Measurements from ENCODE around the gene KLK14. TPM values are rescaled to one million over a fixed set of nuclear protein-coding genes. Genes with fewer than 3 reads are reported as not detected.

The KLK14 gene
- polyA plus RNA-seq, 1 donor from 2014 or later, result not detected

DNA sequence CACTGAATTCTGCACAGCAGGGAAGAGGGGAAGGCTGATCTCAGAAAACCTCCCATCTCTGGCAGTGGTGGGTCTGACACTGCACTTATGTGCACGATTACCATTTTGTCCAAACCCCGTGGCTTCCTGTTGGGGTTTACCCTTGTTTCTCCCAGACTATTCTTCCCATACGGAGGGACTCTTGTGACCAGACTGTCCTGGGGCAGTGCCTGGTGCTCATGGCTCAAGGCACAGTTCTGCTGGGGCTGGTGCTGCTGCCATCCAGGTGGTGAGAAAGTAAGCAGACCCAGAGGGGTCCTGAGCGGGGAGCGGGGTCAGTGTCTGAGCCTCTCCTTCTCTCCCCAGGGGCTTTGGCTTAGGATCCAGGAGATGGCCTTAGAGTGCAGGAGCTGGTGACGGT is 36.9 kb upstream of the KLK14 start:
- Mint-ChIP-seq H3K27ac (no peak overlapping the region), H3K4me3 (no peak overlapping the region), H3K36me3 (peaks cover 2% of the 10 kb centered on the region), H3K9me3 (peaks cover 0 to 3% (median 0%) of the 10 kb centered on the region in 3 donors), H3K4me1 (peaks cover 2 to 10% (median 9%) of the 10 kb centered on the region in 3 donors), H3K27me3 (peaks cover 17% of the 10 kb centered on the region)

DNA sequence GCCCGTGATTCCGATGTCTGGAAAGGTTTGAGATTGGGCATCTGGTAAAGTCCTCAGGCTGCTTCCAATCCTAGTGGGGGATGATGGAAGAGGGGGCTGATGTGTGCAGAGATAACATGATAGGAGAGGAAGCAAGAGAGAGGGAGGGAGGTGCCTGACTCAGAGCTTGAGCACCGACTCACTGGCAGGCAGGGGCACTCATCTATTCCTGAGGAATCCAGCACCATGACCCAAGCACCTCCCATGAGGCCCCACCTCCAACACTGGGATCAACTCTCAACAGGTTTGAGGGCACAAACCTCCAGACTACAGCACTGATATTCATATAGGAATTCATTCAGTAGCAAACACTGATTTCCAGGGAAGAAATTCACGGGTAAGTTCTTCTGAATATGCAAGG is 36.4 kb upstream of the KLK14 start:
- H3K4me3 Mint-ChIP-seq, result no peak overlapping the region
- H3K9me3 Mint-ChIP-seq, result peaks cover 0 to 3% (median 0%) of the 10 kb centered on the region in 3 donors
- peaks cover 19% of the 10 kb centered on the region for H3K27me3 Mint-ChIP-seq
- peaks cover 2% of the 10 kb centered on the region for H3K36me3 Mint-ChIP-seq
- H3K27ac Mint-ChIP-seq, result no peak overlapping the region
- peaks cover 2 to 9% (median 9%) of the 10 kb centered on the region in 3 donors for H3K4me1 Mint-ChIP-seq

DNA sequence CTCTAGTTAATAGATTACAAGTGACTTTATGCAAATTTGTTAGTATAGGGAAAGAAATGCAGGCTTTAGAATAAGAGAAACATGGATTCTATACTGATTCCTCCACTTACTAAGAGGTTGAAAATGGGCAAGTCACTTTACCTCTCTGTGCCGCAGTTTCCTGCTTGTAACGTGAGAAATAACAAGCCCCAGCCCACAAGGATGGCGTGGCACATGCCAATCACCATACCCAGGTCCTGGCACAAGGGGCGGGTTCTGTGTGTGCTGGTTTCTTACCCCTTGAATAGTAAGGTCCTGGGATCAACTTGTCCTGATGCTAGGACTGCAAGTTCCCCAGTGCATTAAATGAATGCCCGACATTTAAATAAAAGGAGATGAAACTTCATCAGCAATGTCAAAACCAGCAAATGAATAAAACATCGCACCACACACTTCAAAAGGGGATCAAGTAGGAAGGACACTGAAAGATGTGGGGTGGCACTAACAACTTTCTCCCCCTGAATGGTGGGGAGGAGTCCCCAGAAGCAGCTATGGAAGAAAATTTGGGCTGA is 34.1 kb upstream of the KLK14 start:
- Mint-ChIP-seq H3K27me3 (peaks cover 11% of the 10 kb centered on the region), H3K4me3 (peak overlapping the region in 1 of 4 donors; percentile 10), H3K27ac (no peak overlapping the region), H3K4me1 (no peaks in the 10 kb centered on the region), H3K9me3 (peaks cover 0 to 3% (median 0%) of the 10 kb centered on the region in 3 donors), H3K36me3 (no peaks in the 10 kb centered on the region)

DNA sequence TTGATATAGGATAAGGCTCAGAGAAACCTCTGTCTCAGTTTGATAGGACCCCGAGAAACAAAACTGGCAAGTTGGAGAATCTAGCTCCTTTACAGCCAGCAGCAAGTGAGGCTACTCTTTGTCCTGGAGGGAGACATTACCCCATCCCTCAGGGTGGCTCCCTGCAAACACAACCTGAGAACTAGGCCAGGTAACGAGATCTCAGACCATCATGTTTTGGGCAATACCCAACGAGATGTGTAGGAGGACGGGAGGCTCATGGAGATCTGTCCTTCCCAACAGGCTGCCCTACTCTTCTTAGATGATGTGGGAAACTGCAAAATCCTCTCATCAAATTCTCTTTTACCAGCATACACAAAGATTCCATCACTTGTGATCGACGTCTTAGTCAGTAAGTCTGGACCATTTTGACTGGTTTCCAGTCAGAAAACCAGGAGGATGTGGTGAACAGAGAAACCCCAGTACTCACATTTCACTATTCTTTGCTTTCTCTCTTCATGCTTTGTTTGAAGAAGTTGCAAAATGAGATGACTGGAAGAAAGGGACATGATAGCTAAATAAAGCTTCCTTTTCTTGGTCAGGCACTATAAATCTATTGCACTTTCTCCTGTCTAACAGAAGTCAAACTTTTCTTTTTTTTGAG is 31.5 kb upstream of the KLK14 start:
- Mint-ChIP-seq H3K9me3 (peaks cover 0 to 1% (median 0%) of the 10 kb centered on the region in 3 donors), H3K4me1 (no peaks in the 10 kb centered on the region), H3K27ac (no peak overlapping the region), H3K4me3 (no peak overlapping the region), H3K36me3 (no peaks in the 10 kb centered on the region), H3K27me3 (peaks cover 11% of the 10 kb centered on the region)

DNA sequence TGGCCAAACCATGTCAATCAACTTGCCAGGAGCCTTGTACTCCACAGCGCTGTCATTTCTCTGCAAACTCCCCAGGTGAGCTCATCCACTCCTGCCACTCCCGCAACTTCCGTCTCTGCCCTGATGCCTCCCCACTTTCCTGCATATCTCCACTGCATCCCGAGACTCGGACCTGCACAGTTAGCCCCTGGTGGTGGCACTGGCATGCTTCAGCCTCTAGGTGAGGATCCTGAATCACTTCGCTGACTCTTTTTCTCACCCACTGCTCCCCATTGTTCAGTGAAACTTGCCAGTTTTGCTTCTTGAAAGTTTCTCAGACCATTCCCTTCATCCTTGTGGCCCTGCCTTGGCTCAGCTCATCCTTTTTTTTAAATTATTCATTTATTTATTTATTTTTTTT is 28.9 kb upstream of the KLK14 start:
- Mint-ChIP-seq H3K36me3 (peaks cover 1% of the 10 kb centered on the region), H3K9me3 (peaks cover 0 to 1% (median 0%) of the 10 kb centered on the region in 3 donors), H3K27ac (no peak overlapping the region), H3K27me3 (peaks cover 9% of the 10 kb centered on the region), H3K4me1 (peaks cover 9 to 16% (median 12%) of the 10 kb centered on the region in 3 donors), H3K4me3 (no peak overlapping the region)

DNA sequence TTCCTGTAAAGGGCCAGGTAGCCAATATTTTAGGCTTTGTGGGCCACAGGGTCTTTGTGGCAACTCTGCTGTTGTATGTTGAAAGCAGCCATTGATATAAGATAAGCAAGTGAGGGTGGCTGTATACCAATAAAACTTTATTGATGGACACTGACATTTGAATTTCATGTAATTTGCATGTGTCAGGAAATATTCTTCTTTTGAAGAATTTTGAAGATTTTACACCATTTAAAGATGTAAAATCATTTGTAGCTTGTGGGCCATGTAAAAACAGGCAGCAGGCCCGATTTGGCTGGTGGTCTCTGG is 27.9 kb upstream of the KLK14 start:
- peaks cover 0 to 1% (median 0%) of the 10 kb centered on the region in 3 donors for H3K9me3 Mint-ChIP-seq
- H3K27ac Mint-ChIP-seq, result peak overlapping the region in 1 of 3 donors; percentile 31
- peaks cover 9 to 16% (median 16%) of the 10 kb centered on the region in 3 donors for H3K4me1 Mint-ChIP-seq
- H3K4me3 Mint-ChIP-seq, result no peak overlapping the region
- peaks cover 1% of the 10 kb centered on the region for H3K36me3 Mint-ChIP-seq
- peaks cover 9% of the 10 kb centered on the region for H3K27me3 Mint-ChIP-seq

DNA sequence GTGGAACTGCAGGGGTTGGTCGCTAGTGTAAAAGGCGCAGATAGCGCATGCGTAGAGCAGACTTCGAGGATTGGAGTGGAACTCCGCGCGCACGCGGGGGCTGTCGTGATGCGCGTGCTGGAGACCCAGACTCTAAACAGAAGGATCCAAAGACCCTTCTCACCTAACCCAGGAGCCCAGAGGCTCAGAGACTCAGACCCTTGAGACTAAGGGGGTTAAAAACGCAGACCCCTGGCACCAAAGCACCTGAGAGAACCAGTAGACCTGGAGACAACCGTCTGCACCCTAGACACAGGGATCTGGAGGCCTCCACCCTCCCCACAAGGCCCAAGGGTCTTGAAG is 26.1 kb upstream of the KLK14 start:
- peak overlapping the region; percentile 95 to 98 (median 96) for H3K4me3 Mint-ChIP-seq

DNA sequence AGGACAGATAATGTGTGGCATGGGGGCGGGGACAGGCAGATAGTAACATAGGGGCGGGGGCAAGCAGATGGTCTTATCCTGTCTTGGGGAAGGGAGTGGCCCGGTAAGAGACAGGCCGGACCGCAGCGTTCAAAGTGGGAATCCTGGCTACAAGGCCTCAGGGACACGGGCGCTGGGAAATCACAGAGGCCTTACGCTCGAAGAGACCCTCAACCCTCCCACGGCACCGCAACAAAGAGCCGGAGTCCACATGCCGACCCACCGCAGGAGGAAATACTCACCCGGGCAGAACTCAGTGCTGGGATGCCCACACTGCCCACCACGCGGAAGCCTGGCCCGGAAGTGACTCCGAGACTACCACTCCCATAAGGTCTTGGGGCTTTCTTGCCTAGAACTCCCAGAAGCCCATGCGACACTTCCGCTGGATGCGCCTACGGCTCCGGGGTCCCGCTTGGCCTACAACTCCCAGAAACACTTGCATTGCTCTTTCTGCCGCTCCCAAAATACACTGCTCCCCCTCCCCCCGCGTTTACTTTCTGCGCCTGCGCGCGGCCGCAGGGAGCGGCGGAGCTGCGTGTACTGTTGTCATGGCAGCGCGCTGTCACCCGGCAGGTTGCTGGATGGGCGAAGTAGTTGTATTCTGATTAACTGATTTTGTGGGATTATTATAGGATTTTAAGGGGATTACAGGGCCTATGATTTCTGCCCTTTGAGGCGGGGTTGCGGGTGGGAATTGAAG is 25.5 kb upstream of the KLK14 start, which contains the start of gene CTU1:
CTU1 (minus strand) TSS at position 344 of the 739 bp plus-strand sequence. CDS start 3,840 bp downstream, outside the sequence.
- H3K27me3 Mint-ChIP-seq, result no peaks in the 10 kb centered on the region
- peaks cover 1% of the 10 kb centered on the region for H3K36me3 Mint-ChIP-seq
- H3K4me3 Mint-ChIP-seq, result peak within 1 kb of the TSS; percentile 95 to 98 (median 96)
- H3K27ac Mint-ChIP-seq, result peak within 1 kb of the TSS; percentile 95 to 99 (median 96)
- no peaks in the 10 kb centered on the region for H3K9me3 Mint-ChIP-seq
- H3K4me1 Mint-ChIP-seq, result peaks cover 9 to 18% (median 18%) of the 10 kb centered on the region in 3 donors

More for the DNA sequence above, 26.1 kb upstream of the KLK14 start:
- Mint-ChIP-seq H3K36me3 (peaks cover 1% of the 10 kb centered on the region), H3K4me1 (peaks cover 9 to 18% (median 18%) of the 10 kb centered on the region in 3 donors), H3K27me3 (no peaks in the 10 kb centered on the region), H3K27ac (peak overlapping the region; percentile 94 to 99 (median 95)), H3K9me3 (no peaks in the 10 kb centered on the region)

DNA sequence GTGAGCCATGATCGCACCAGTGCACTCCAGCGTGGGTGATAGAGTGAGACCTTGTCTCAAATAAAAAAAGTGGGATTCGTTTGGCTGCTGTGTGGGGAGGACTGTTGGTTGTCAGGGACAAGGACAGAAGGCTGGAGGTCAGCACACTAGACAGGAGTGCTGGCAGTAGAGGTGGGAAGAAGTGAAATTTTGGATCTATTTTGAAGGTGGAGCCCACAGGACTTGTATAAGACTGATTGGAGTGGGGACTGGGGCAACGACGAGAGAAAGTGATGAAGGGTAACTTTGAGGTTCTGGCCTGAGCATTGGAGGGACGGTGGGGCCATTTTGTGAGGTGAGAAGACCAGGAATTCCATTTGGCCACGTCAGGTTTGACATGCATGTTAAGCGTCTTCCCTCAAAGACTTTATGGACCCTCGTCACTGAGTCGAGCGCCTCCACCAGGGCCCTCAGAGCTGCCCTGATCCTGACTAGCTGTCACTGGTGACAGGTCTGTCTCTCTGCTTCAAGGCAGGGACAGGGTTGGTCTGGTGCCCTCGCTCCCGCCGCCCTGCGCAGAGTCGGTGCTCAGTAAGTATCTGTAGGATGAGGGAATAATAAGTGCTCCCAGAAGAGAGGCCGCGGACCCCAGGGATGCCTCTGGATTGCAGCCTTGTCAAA is 24.8 kb upstream of the KLK14 start:
- Mint-ChIP-seq H3K4me1 (peaks cover 9 to 20% (median 18%) of the 10 kb centered on the region in 3 donors), H3K9me3 (no peaks in the 10 kb centered on the region)

DNA sequence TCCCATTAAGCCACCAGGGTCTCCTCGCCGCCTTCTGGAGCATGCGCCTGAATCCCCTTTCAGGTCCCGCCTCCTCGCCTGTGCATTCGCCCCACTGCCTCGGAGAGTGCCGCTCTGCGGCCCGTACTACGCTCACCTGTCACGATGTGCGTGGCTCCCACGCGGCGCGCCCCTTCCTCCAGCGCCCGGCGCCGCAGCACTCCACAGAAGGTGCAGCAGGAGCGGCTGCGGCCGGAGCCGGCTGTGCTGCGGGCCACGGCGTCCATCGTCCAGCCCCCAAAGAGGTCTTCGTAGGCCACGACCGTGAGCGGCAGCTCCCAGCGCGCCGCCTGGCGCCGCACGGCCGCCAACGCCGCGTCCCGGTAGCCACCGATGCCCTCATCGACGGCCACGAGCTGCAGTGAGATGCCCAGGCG is 21.2 kb upstream of the KLK14 start:
- no peaks in the 10 kb centered on the region for H3K9me3 Mint-ChIP-seq
- peaks cover 9 to 20% (median 20%) of the 10 kb centered on the region in 3 donors for H3K4me1 Mint-ChIP-seq
- H3K27ac Mint-ChIP-seq, result no peak overlapping the region
- no peaks in the 10 kb centered on the region for H3K27me3 Mint-ChIP-seq
- no peak overlapping the region for H3K4me3 Mint-ChIP-seq
- peaks cover 5% of the 10 kb centered on the region for H3K36me3 Mint-ChIP-seq

More for the DNA sequence above, 24.8 kb upstream of the KLK14 start:
- Mint-ChIP-seq H3K27me3 (no peaks in the 10 kb centered on the region), H3K36me3 (peaks cover 1% of the 10 kb centered on the region), H3K27ac (peak overlapping the region; percentile 95 to 99 (median 96)), H3K4me3 (peak overlapping the region; percentile 95 to 98 (median 96))

DNA sequence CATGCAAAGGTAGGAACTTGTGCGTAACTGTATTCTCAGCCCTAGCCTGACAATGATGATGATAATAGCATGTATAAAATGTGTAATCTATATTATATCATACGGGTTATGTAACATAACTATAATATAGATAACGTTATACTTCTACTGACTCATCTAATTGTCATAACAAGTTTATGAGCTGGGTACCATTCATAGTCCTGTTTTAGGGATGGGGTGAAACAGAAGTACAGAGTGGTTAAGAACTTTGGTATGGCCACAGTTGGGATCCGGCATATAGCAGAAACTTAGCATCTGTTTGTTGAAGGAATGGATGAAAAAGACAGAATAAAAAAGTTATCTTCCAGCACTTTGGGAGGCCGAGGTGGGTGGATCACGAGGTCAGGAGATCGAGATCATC is 20.3 kb upstream of the KLK14 start:
- Mint-ChIP-seq H3K4me3 (no peak overlapping the region), H3K36me3 (peaks cover 5% of the 10 kb centered on the region)

DNA sequence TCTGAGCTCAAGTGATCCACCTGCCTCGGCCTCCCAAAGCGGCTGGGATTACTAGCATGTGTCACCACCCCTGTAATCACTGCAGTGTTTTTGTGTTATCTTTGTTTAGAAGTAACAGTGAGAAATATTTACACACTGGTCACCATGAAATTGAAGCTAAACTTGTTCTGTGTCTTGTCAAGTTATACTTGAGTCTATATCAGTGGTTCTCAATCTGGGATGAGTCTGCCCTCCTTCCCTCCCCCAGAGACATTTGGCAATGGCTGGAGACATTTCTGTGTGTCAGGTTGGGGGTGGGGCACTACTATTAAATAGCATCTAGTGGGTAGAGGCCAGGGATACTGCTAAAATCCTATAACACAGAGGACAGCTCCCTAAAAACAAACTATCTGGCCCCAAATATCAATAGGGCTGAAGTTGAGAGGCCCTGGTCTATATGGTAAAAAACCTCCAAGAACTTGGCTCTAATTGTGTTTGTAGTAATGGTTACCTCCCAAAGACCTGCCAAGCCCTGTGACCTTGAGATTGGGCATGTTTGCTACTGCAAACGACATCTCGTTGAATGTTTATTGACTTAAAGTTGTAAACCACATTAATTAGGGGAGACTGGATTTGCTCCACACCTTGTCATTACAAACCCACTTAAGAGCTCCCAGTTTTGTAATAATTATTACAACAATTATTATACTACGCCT is 18.6 kb upstream of the KLK14 start:
- peaks cover 4 to 11% (median 6%) of the 10 kb centered on the region in 3 donors for H3K4me1 Mint-ChIP-seq
- H3K4me3 Mint-ChIP-seq, result no peak overlapping the region
- H3K27me3 Mint-ChIP-seq, result no peaks in the 10 kb centered on the region
- H3K27ac Mint-ChIP-seq, result peak overlapping the region in 1 of 3 donors; percentile 43
- H3K36me3 Mint-ChIP-seq, result peaks cover 6% of the 10 kb centered on the region
- H3K9me3 Mint-ChIP-seq, result no peaks in the 10 kb centered on the region

More for the DNA sequence above, 20.3 kb upstream of the KLK14 start:
- Mint-ChIP-seq H3K9me3 (no peaks in the 10 kb centered on the region), H3K27me3 (no peaks in the 10 kb centered on the region), H3K27ac (no peak overlapping the region), H3K4me1 (peaks cover under 1 to 16% (median 12%) of the 10 kb centered on the region in 3 donors)

DNA sequence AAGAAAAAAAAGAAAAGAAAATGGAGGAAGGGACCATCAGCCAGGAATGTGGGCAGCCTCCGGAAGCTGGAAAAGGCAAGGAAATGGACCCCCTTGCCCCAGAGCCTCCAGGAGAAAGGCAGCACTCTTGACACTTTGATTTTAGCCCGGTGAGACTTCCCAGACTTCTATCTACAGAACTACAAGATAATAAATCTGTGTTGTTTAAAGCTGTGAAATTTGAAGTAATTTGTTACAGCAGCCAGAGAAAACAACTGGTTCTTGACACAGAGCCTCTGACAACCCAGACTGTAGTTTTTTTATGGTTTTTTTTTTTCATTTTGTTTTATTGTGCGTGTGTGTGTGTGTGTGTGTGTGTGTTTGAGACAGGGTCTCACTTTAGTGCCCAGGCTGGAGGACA is 17.9 kb upstream of the KLK14 start:
- Mint-ChIP-seq H3K4me3 (no peak overlapping the region), H3K4me1 (peaks cover 4 to 6% (median 6%) of the 10 kb centered on the region in 3 donors), H3K27ac (peak overlapping the region in 1 of 3 donors; percentile 43), H3K27me3 (no peaks in the 10 kb centered on the region), H3K36me3 (peaks cover 6% of the 10 kb centered on the region), H3K9me3 (no peaks in the 10 kb centered on the region)

DNA sequence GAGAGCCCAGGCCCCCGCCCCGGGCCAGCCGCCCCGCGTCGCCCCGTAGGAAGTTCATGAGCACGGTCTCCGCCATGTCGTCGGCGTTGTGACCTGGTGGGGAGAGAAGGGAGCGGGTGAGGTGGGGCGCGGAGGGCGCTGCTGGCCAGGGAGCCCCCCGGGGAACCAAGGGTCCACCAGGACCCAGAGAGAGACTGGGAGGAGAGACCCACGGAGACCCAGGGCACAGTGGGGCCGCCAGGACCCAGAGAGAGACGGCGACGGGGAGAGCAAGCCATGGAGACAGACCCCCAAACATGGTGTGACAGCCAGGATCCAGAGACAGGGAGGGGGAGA is 16.3 kb upstream of the KLK14 start:
- Mint-ChIP-seq H3K27ac (no peak overlapping the region), H3K4me1 (peaks cover 3 to 4% (median 4%) of the 10 kb centered on the region in 3 donors), H3K36me3 (peaks cover 6% of the 10 kb centered on the region), H3K27me3 (no peaks in the 10 kb centered on the region), H3K9me3 (no peaks in the 10 kb centered on the region), H3K4me3 (no peak overlapping the region)

Data from IgD-negative memory B cell (primary cell).